Natural killer cell (primary cell): ENCODE results near the gene SH3BP5L. TPM values are rescaled to one million over a fixed set of nuclear protein-coding genes. Genes with fewer than 3 reads are reported as not detected.
"Not testable (repeated sequence)": the region's sequence is repeated elsewhere in the genome, so short reads cannot be mapped to it uniquely, and the experiment has no call there.

Experiments
- ATAC-seq, 3 donors: fragments of 150-1000 bp in 2 of 3; fragments of 200-7000 bp in 1 of 3; cut with Tn5 transposase; 1 replicate in 1 of 3; 2 replicates in 2 of 3; pipeline ENCODE4 v1.10.0; 2021; ENCODE audit warnings: mild to moderate bottlenecking in 2 of 3, moderate library complexity in 2 of 3
- DNase-seq, 2 donors: peaks; one replicate each; pipeline versions ENCODE4 v3.0.0 to v3.0.0-alpha.2; 2013 to 2021; ENCODE audit warnings: mixed read lengths in 1 of 2
- H3K27ac ChIP-seq: one replicate; pipeline ENCODE4 v1.5.1; 2013; ENCODE audit warnings: mild to moderate bottlenecking, low read length
- H3K27me3 ChIP-seq: one replicate; pipeline ENCODE4 v1.6.1; 2013; ENCODE audit warnings: low read length; ENCODE audit not compliant: control insufficient read depth, insufficient read depth
- H3K36me3 ChIP-seq: one replicate; pipeline ENCODE4 v1.6.1; 2013; ENCODE audit warnings: low read length; ENCODE audit not compliant: control insufficient read depth, insufficient read depth
- H3K4me1 ChIP-seq: one replicate; pipeline ENCODE4 v1.6.1; 2013; ENCODE audit warnings: low read length; ENCODE audit not compliant: control insufficient read depth, insufficient read depth
- H3K4me3 ChIP-seq: one replicate; pipeline ENCODE4 v1.5.1; 2013; ENCODE audit warnings: low read length
- H3K9me3 ChIP-seq: one replicate; pipeline ENCODE4 v1.6.1; 2013; ENCODE audit warnings: low read length; ENCODE audit not compliant: control insufficient read depth, insufficient read depth
- H3K27ac Mint-ChIP-seq, 2 donors: one replicate each; pipeline ENCODE4 v1.8.0; 2022; ENCODE audit warnings: mild to moderate bottlenecking in 2 of 2, mixed read lengths in 2 of 2, moderate library complexity in 1 of 2
- H3K27me3 Mint-ChIP-seq, 2 donors: one replicate each; pipeline ENCODE4 v1.8.0; 2022; ENCODE audit warnings: low read depth in 2 of 2, mixed read lengths in 2 of 2
- H3K36me3 Mint-ChIP-seq: one replicate; pipeline ENCODE4 v1.8.0; 2022; ENCODE audit warnings: mixed read lengths
- H3K4me1 Mint-ChIP-seq, 2 donors: one replicate each; pipeline ENCODE4 v1.8.0; 2022; ENCODE audit warnings: mixed read lengths in 2 of 2
- H3K4me3 Mint-ChIP-seq: one replicate; pipeline ENCODE4 v1.8.0; 2022; ENCODE audit warnings: mild to moderate bottlenecking, moderate library complexity, mixed read lengths
- H3K9me3 Mint-ChIP-seq, 2 donors: one replicate each; pipeline ENCODE4 v1.8.0; 2022; ENCODE audit warnings: mixed read lengths in 2 of 2
- CTCF ChIP-seq: fragments of 200-600 bp; IDR thresholded peaks from one replicate; pipeline ENCODE4 v1.8.0; 2022; ENCODE audit warnings: antibody characterized with exemption
- WGBS: methylation state at CpG from one replicate; pipeline ENCODE4 v1.1.7; 2013; ENCODE audit warnings: missing lambda C conversion rate; ENCODE audit not compliant: insufficient coverage; 5-methylcytosine and 5-hydroxymethylcytosine counted together
- intact Hi-C: fragments of 100-400 bp; cut with micrococcal nuclease; formaldehyde crosslinking; loops from one replicate; pipeline ENCODE4 v1.14.2; 2022
- total RNA-seq, 4 donors: library from RNA; stranded (reverse); fragments of 120-200 nt in 1 of 4; gene quantifications; one replicate each; pipeline versions ENCODE4 v1.2.3 to v1.2.4, GENCODE V29; 2013 to 2022

SH3BP5L gene
- total RNA-seq, 3 donors from 2014 or later (not counting 1 experiment from before 2014, with no cell fraction given), result 19.0 to 27.5 (median 22.9) TPM

GRCh38 chr1:248804771-248805681 lies 20.7 kb downstream of the SH3BP5L start:
- Histone ChIP-seq H3K9me3 (no peaks in the 10 kb centered on the region), H3K4me3 (peak overlapping the region; percentile 28), H3K36me3 (no peaks in the 10 kb centered on the region), H3K4me1 (peaks cover 29% of the 10 kb centered on the region), H3K27me3 (no peaks in the 10 kb centered on the region), H3K27ac (peak overlapping the region; percentile 70)
- Mint-ChIP-seq H3K9me3 (no peaks in the 10 kb centered on the region), H3K4me1 (peaks cover 13 to 26% of the 10 kb centered on the region in 2 donors), H3K27ac (peak overlapping the region in 1 of 2 donors; percentile 27), H3K4me3 (no peak overlapping the region), H3K27me3 (peaks cover 0 to 9% of the 10 kb centered on the region in 2 donors), H3K36me3 (no peaks in the 10 kb centered on the region)
- 23% methylated on average over 10 of the region's 10 CpGs for WGBS
- intact Hi-C loops, result no loop called here
- no peak for TF ChIP-seq CTCF
- DNase-seq, result no peak
- peak; percentile 31 to 88 (median 45) for ATAC-seq

- H3K27ac Mint-ChIP-seq, H3K27ac ChIP-seq, H3K27me3 Mint-ChIP-seq, ATAC-seq, H3K9me3 ChIP-seq, H3K4me3 ChIP-seq, intact Hi-C loops, H3K9me3 Mint-ChIP-seq, H3K27me3 ChIP-seq, DNase-seq, H3K36me3 Mint-ChIP-seq, H3K36me3 ChIP-seq, H3K4me3 Mint-ChIP-seq: not testable (repeated sequence)
- WGBS, result 88% methylated on average over 15 of the region's 15 CpGs
- peaks cover 13 to 25% of the 10 kb centered on the region in 2 donors for H3K4me1 Mint-ChIP-seq
- H3K4me1 ChIP-seq, result peaks cover 29% of the 10 kb centered on the region
Observed at GRCh38 chr1:248803501-248803900, 22.2 kb downstream of the SH3BP5L start.

GRCh38 chr1:248802454-248802853 lies 23.3 kb downstream of the SH3BP5L start:
- Histone ChIP-seq H3K27me3 (no peaks in the 10 kb centered on the region), H3K4me1 (peaks cover 29% of the 10 kb centered on the region), H3K9me3 (no peaks in the 10 kb centered on the region), H3K27ac (no peak overlapping the region), H3K4me3 (no peak overlapping the region), H3K36me3 (no peaks in the 10 kb centered on the region)
- no peak overlapping the region for H3K4me3 Mint-ChIP-seq
- H3K27me3 Mint-ChIP-seq, result peaks cover 11 to 13% of the 10 kb centered on the region in 2 donors
- TF ChIP-seq CTCF, result no peak
- no peaks in the 10 kb centered on the region for H3K36me3 Mint-ChIP-seq
- no peak for DNase-seq
- no peak overlapping the region for H3K27ac Mint-ChIP-seq
- ATAC-seq, result no peak
- H3K9me3 Mint-ChIP-seq, result no peaks in the 10 kb centered on the region
- 91% methylated on average over 6 of the region's 6 CpGs for WGBS
- peaks cover 13 to 25% of the 10 kb centered on the region in 2 donors for H3K4me1 Mint-ChIP-seq
- intact Hi-C loops, result no loop called here

GRCh38 chr1:248800459-248800858 lies 25.3 kb downstream of the SH3BP5L start:
- H3K27me3 ChIP-seq, result no peaks in the 10 kb centered on the region
- no peak overlapping the region for H3K27ac ChIP-seq
- intact Hi-C loops, result no loop called here
- Mint-ChIP-seq H3K27ac (no peak overlapping the region), H3K4me1 (peaks cover 12% of the 10 kb centered on the region in 2 donors), H3K36me3 (no peaks in the 10 kb centered on the region), H3K27me3 (peaks cover 11 to 20% of the 10 kb centered on the region in 2 donors), H3K9me3 (no peaks in the 10 kb centered on the region), H3K4me3 (no peak overlapping the region)
- DNase-seq, result no peak
- WGBS, result 67% methylated on average over 1 of the region's 3 CpGs
- no peak for ATAC-seq
- H3K4me3 ChIP-seq, result no peak overlapping the region
- no peaks in the 10 kb centered on the region for H3K36me3 ChIP-seq
- no peak for TF ChIP-seq CTCF
- no peaks in the 10 kb centered on the region for H3K9me3 ChIP-seq
- peaks cover 11% of the 10 kb centered on the region for H3K4me1 ChIP-seq
